H1 (cell line): ENCODE data around the gene STK33. TPM values are rescaled to one million over a fixed set of nuclear protein-coding genes. Genes with fewer than 3 reads are reported as not detected.
A peak's percentile ranks its signal among the peaks of the same experiment; 100 is the strongest.

Source experiments
- CTCF ChIA-PET: fragments of 300-600 bp; sonication (Branson Sonifier 250); formaldehyde crosslinking; loops from one replicate; lab custom pipeline; 2021; ENCODE audit not compliant: partially characterized antibody; lab: Charles Lee
- POLR2A ChIA-PET: fragments of 300-600 bp; sonication (Branson Sonifier 250); formaldehyde crosslinking; loops from one replicate; lab custom pipeline; 2021; ENCODE audit warnings: inconsistent platforms; ENCODE audit not compliant: partially characterized antibody; lab: Charles Lee
- DNase-seq, 2 experiments: peaks; one replicate each; pipeline versions ENCODE4 v3.0.0 to v3.0.0-alpha.2; 2010 to 2022; ENCODE audit warnings: low spot score in 2 of 2, low read depth in 1 of 2, mixed read lengths in 1 of 2
- FAIRE-seq: peaks from 2 replicates; lab custom pipeline; 2011; peaks lifted over from hg19 to GRCh38; lab: Jason Lieb, UNC
- H2AFZ ChIP-seq: 2 replicates; pipeline ENCODE4 v1.8.1; 2012; ENCODE audit warnings: low read length, inconsistent platforms
- H2AK5ac ChIP-seq: 2 replicates; pipeline ENCODE4 v1.6.1; 2013; ENCODE audit warnings: low read depth, low read length
- H2BK120ac ChIP-seq: replicated peaks from 2 replicates; pipeline ENCODE3; 2013; ENCODE audit warnings: low read depth, low read length, inconsistent platforms
- H2BK12ac ChIP-seq: 2 replicates; pipeline ENCODE4 v1.6.1; 2013; ENCODE audit warnings: low read depth, low read length
- H2BK15ac ChIP-seq: 2 replicates; pipeline ENCODE4 v1.6.1; 2013; ENCODE audit warnings: low read length
- H2BK20ac ChIP-seq: 2 replicates; pipeline ENCODE4 v1.6.1; 2013; ENCODE audit warnings: low read length
- H2BK5ac ChIP-seq: 2 replicates; pipeline ENCODE4 v1.6.1; 2013; ENCODE audit warnings: low read depth, low read length
- H3K14ac ChIP-seq: 2 replicates; pipeline ENCODE4 v1.6.1; 2013; ENCODE audit warnings: inconsistent platforms; ENCODE audit not compliant: insufficient read length
- H3K18ac ChIP-seq: 2 replicates; pipeline ENCODE4 v1.6.1; 2013; ENCODE audit warnings: low read length; ENCODE audit errors: extremely low read depth
- H3K23ac ChIP-seq: 2 replicates; pipeline ENCODE4 v1.6.1; 2013; ENCODE audit warnings: inconsistent platforms; ENCODE audit not compliant: insufficient read length
- H3K23me2 ChIP-seq: 2 replicates; pipeline ENCODE4 v1.6.1; 2013; ENCODE audit warnings: low read depth, low read length
- H3K27ac ChIP-seq: 2 replicates; pipeline ENCODE4 v1.6.1; 2011; ENCODE audit warnings: low read depth, low read length, inconsistent platforms
- H3K27me3 ChIP-seq, 4 experiments: replicated peaks in 1 of 4; 1 replicate in 1 of 4; 2 replicates in 3 of 4; pipeline versions ENCODE4 v1.6.1 to v1.8.1; 2011 to 2013; ENCODE audit warnings: low read length in 3 of 4, mild to moderate bottlenecking in 3 of 4, inconsistent platforms in 2 of 4, mixed read lengths in 2 of 4, moderate library complexity in 1 of 4; ENCODE audit not compliant: control insufficient read depth in 3 of 4, insufficient read depth in 3 of 4; ENCODE audit errors: extremely low read depth in 1 of 4
- H3K36me3 ChIP-seq, 4 experiments: 2 replicates each; pipeline versions ENCODE4 v1.6.1 to v1.8.1; 2011 to 2013; ENCODE audit warnings: mild to moderate bottlenecking in 4 of 4, low read length in 3 of 4, moderate library complexity in 2 of 4, control low read depth in 1 of 4, inconsistent platforms in 1 of 4; ENCODE audit not compliant: insufficient read depth in 4 of 4, control insufficient read depth in 2 of 4
- H3K4ac ChIP-seq: replicated peaks from 2 replicates; pipeline ENCODE3; 2013; ENCODE audit warnings: low read length, low read depth, mixed read lengths, inconsistent platforms; ENCODE audit not compliant: insufficient read length
- H3K4me1 ChIP-seq, 4 experiments: replicated peaks in 1 of 4; 1 replicate in 1 of 4; 2 replicates in 3 of 4; pipeline versions ENCODE4 v1.6.1 to v1.8.1; 2011 to 2013; ENCODE audit warnings: low read length in 3 of 4, inconsistent platforms in 2 of 4, mixed read lengths in 1 of 4; ENCODE audit not compliant: insufficient read depth in 4 of 4, control insufficient read depth in 3 of 4
- H3K4me2 ChIP-seq, 2 experiments: 2 replicates each; pipeline versions ENCODE4 v1.6.1 to v1.8.1; 2011 to 2013; ENCODE audit warnings: low read depth in 2 of 2, low read length in 2 of 2, control low read depth in 1 of 2, inconsistent platforms in 1 of 2, mild to moderate bottlenecking in 1 of 2; ENCODE audit not compliant: insufficient read depth in 1 of 2
- H3K4me3 ChIP-seq, 4 experiments: fragments of 200-600, 300-600 bp in 1 of 4; sonication (generic), shearing (Covaris generic), sonication (Bioruptor Twin) in 1 of 4; 2 replicates each; pipeline versions ENCODE4 v1.5.1 to v1.8.1; 2011 to 2016; ENCODE audit warnings: low read length in 4 of 4, low read depth in 3 of 4, control low read depth in 2 of 4, inconsistent platforms in 2 of 4, mild to moderate bottlenecking in 2 of 4, mixed read lengths in 1 of 4, moderate library complexity in 1 of 4; ENCODE audit not compliant: insufficient read depth in 2 of 4; ENCODE audit errors: extremely low read depth in 1 of 4
- H3K56ac ChIP-seq: replicated peaks from 2 replicates; pipeline ENCODE3; 2013; ENCODE audit warnings: low read depth, mild to moderate bottlenecking, mixed read lengths, low read length, inconsistent platforms; ENCODE audit not compliant: insufficient read length
- H3K79me1 ChIP-seq: 2 replicates; pipeline ENCODE4 v1.6.1; 2013; ENCODE audit warnings: low read depth, low read length, control low read depth
- H3K79me2 ChIP-seq, 2 experiments: 2 replicates each; pipeline versions ENCODE4 v1.6.1 to v1.8.1; 2012 to 2013; ENCODE audit warnings: low read length in 2 of 2, mild to moderate bottlenecking in 2 of 2, inconsistent platforms in 1 of 2; ENCODE audit not compliant: insufficient read depth in 2 of 2, control insufficient read depth in 1 of 2
- H3K9ac ChIP-seq, 4 experiments: replicated peaks in 1 of 4; 1 replicate in 1 of 4; 2 replicates in 3 of 4; pipeline versions ENCODE4 v1.6.1 to v1.8.1; 2011 to 2013; ENCODE audit warnings: low read depth in 3 of 4, low read length in 3 of 4, control low read depth in 2 of 4, mild to moderate bottlenecking in 2 of 4, moderate library complexity in 2 of 4, inconsistent platforms in 1 of 4; ENCODE audit errors: extremely low read depth in 1 of 4
- H3K9me3 ChIP-seq, 2 experiments: 2 replicates each; pipeline versions ENCODE4 v1.6.1 to v1.8.1; 2012 to 2013; ENCODE audit warnings: mild to moderate bottlenecking in 2 of 2, moderate library complexity in 2 of 2, control low read depth in 1 of 2, inconsistent platforms in 1 of 2, low read depth in 1 of 2, low read length in 1 of 2, mixed read lengths in 1 of 2; ENCODE audit not compliant: insufficient read depth in 2 of 2
- H4K20me1 ChIP-seq, 2 experiments: replicated peaks in 1 of 2; 2 replicates each; pipeline versions ENCODE3 to v1.8.1; 2011 to 2013; ENCODE audit warnings: inconsistent platforms in 2 of 2, low read length in 2 of 2, mild to moderate bottlenecking in 1 of 2; ENCODE audit not compliant: insufficient read depth in 2 of 2, control insufficient read depth in 1 of 2
- H4K5ac ChIP-seq: 2 replicates; pipeline ENCODE4 v1.6.1; 2013; ENCODE audit warnings: low read length, low read depth, mixed read lengths, inconsistent platforms; ENCODE audit not compliant: insufficient read length
- H4K8ac ChIP-seq: 2 replicates; pipeline ENCODE4 v1.8.0; 2013; ENCODE audit warnings: mild to moderate bottlenecking, moderate library complexity, low read length, inconsistent platforms; ENCODE audit not compliant: insufficient read depth; ENCODE audit errors: extremely low read depth
- H4K91ac ChIP-seq: replicated peaks from 2 replicates; pipeline ENCODE3; 2013; ENCODE audit warnings: low read length, mixed read lengths, inconsistent platforms; ENCODE audit not compliant: insufficient read length
- BRCA1 ChIP-seq: IDR thresholded peaks from 2 replicates; pipeline ENCODE4 v1.6.1; 2012; ENCODE audit warnings: low read depth, low read length, improper control_type of control experiment
- CBX5 ChIP-seq: fragments of 300-800, 300-1000 bp; sonication (generic); IDR thresholded peaks from 2 replicates; pipeline ENCODE4 v1.7.1; 2016; ENCODE audit warnings: antibody characterized with exemption, low read length, low read depth
- SIN3A ChIP-seq, 2 experiments: IDR thresholded peaks in 1 of 2; conservative IDR thresholded peaks in 1 of 2; 2 replicates each; pipeline ENCODE4 v1.6.1; 2011 to 2012; ENCODE audit warnings: low read length in 2 of 2, improper control_type of control experiment in 1 of 2, low read depth in 1 of 2, mild to moderate bottlenecking in 1 of 2
- SUZ12 ChIP-seq: fragments of 200-600 bp; sonication (generic); IDR thresholded peaks from 2 replicates; pipeline ENCODE4 v1.6.1; 2012; ENCODE audit warnings: mild to moderate bottlenecking, inconsistent platforms, low read length, moderate library complexity, mixed read lengths
- WGBS, 2 experiments: shearing (Covaris generic) in 1 of 2; methylation state at CpG; one replicate each; pipeline versions ENCODE4 v1.1.6 to v1.1.7; 2013 to 2015; ENCODE audit warnings: low lambda C conversion rate in 2 of 2, mixed read lengths in 2 of 2, inconsistent platforms in 1 of 2, low coverage in 1 of 2, missing lambda C conversion rate in 1 of 2; ENCODE audit not compliant: insufficient replicate concordance in 2 of 2, insufficient coverage in 1 of 2, insufficient read length in 1 of 2; ENCODE audit errors: extremely low coverage in 1 of 2, missing lambda C conversion rate in 1 of 2; 5-methylcytosine and 5-hydroxymethylcytosine counted together
- polyA plus RNA-seq, 7 experiments: library from polyadenylated mRNA; depleted of rRNA in 3 of 7; stranded (reverse) in 5 of 7; unstranded in 2 of 7; fragments of >200 nt in 5 of 7; fragments of 200-250 nt in 2 of 7; gene quantifications; 1 replicate in 5 of 7; 2 replicates in 1 of 7; 4 replicates in 1 of 7; pipeline versions ENCODE4 v1.2.1 to v1.2.3, GENCODE V29; 2011 to 2013; ENCODE audit warnings: missing spikeins in 2 of 7, mixed read lengths in 2 of 7
- total RNA-seq: library from RNA; stranded (reverse); fragmentation: NEBNext Ultra II Directional; extraction: Animal tissue kit (Norgen Biotek cat#: 25700); gene quantifications from 2 replicates; pipeline ENCODE4 v1.2.1, GENCODE V29; 2021

STK33 gene
- total and polyA plus RNA-seq, 2 of the 8 experiments (the other 6 are each of a cell fraction or from before 2014, with no cell fraction given) = 8.8 to 25.1 TPM

GRCh38 chr11:8531312-8531711 is 62.7 kb downstream of the STK33 start:
- Histone ChIP-seq H2BK20ac (no peak overlapping the region), H4K20me1 (peaks cover 0 to 3% of the 10 kb centered on the region in 2 experiments), H2BK120ac (no peak overlapping the region), H3K18ac (no peak overlapping the region), H2BK5ac (no peak overlapping the region), H2AK5ac (no peak overlapping the region), H3K23ac (no peak overlapping the region), H3K4me1 (peaks cover 0 to 6% (median 0%) of the 10 kb centered on the region in 4 experiments; a peak in 2 of 7 replicates), H3K4ac (no peak overlapping the region), H4K5ac (no peak overlapping the region), H2BK12ac (no peak overlapping the region), H3K4me2 (no peak overlapping the region), H3K9me3 (no peaks in the 10 kb centered on the region), H3K14ac (no peak overlapping the region), H3K79me1 (0 out of 2 replicates have a peak, but pooled peaks cover 2% of the 10 kb centered on the region), H2AFZ (no peak overlapping the region), H4K8ac (no peak overlapping the region), H3K4me3 (no peak overlapping the region), H4K91ac (no peak overlapping the region), H3K9ac (no peak overlapping the region), H2BK15ac (no peak overlapping the region), H3K27ac (no peak overlapping the region), H3K56ac (no peak overlapping the region), H3K23me2 (no peaks in the 10 kb centered on the region; the same call in 1 of the 2 replicates), H3K36me3 (no peaks in the 10 kb centered on the region), H3K27me3 (no peaks in the 10 kb centered on the region), H3K79me2 (no peaks in the 10 kb centered on the region)
- 84% methylated on average over 4 of the region's 4 CpGs; no CpG with 5 or more reads in 1 of the 2 experiments for WGBS, 2 experiments
- DNase-seq (no peak), FAIRE-seq (peak; percentile 50)
- no peak for TF ChIP-seq SUZ12
- TF ChIP-seq BRCA1 = no peak
- TF ChIP-seq CBX5 = no peak
- 0 out of 4 replicates have a peak, but pooled peaks have one; percentile 32 to 34 for TF ChIP-seq SIN3A (conservative IDR thresholded peaks at IDR 0.05 in 1 of 2, IDR thresholded peaks at IDR 0.05 in 1 of 2; ENCODE audit: low read depth in 1 of 2, low read length in 2 of 2)
- POLR2A ChIA-PET = interaction anchor here (1.1 kb wide), 1 partner anchor 9 kb away, joined by 3 read pairs; no protein-coding TSS in a partner anchor
- CTCF ChIA-PET = interaction anchor here (1.1 to 1.9 kb wide), 3 partner anchors 34 to 476 kb away, joined by 3 to 4 read pairs (median 3); no protein-coding TSS in a partner anchor
